ENCODE data around the gene CREBRF.
"Not testable (repeated sequence)": the region's sequence is repeated elsewhere in the genome, so short reads cannot be mapped to it uniquely, and the experiment has no call there.

Gene CREBRF

GRCh38 chr5:173154619-173155018 lies 98.5 kb downstream of the CREBRF start:
- not testable (repeated sequence) for DNase-seq (ENCODE audit: low read depth in 2 of 2)

DNA sequence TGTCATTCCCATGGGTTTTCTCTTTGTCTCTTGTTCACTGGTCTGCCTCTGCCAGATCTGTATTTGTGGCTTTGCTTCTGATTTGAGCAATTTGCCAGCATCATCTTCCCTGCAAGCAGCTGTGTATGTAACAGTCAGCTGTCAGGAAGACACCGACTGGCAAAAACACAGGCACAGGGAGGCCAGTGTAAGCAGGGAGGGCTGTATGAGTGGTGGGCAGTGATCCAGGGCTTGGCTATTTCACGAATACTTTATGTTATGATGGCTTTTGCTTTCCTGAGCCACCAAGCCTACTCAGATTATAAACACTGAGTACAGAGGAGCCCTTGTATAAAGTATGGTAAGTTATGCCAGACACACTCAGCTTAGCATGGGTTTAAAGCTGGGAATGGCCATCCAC lies 99.8 kb downstream of the CREBRF start:
- no peak for DNase-seq (ENCODE audit: low read depth in 2 of 2)

GRCh38 chr5:173158366-173158765 lies 102.2 kb downstream of the CREBRF start:
- no peak for DNase-seq (ENCODE audit: low read depth in 2 of 2)

GRCh38 chr5:173159256-173159655 lies 103.1 kb downstream of the CREBRF start:
- DNase-seq (ENCODE audit: low read depth in 2 of 2), result no peak

- no peak for DNase-seq (ENCODE audit: low read depth in 2 of 2)
Observed at GRCh38 chr5:173161148-173161547, 105.0 kb downstream of the CREBRF start.

GRCh38 chr5:173163219-173163618 lies 107.1 kb downstream of the CREBRF start:
- no peak for DNase-seq (ENCODE audit: low read depth in 2 of 2)

GRCh38 chr5:173165177-173166016 lies 109.2 kb downstream of the CREBRF start:
- DNase-seq (ENCODE audit: low read depth in 2 of 2), result no peak

DNA sequence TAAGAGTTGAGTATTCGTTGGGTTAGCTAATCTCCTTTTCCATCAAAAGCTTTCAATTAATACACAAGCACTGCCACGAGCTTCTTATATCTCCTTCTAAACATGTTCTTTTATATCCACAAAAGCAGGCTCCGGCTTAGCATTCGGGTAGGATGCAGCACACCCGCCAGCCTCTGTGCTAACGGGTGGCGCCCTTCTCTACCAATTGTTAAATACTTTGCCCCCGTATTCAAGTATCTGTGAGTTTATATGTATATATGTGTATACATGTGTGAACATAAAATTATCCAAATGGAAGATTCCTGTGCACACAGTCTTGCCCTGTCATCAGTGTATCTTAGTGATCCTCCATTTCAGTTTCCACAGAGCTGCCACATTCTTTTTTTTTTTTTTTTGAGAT lies 116.0 kb downstream of the CREBRF start:
- no peak for DNase-seq (ENCODE audit: low read depth in 2 of 2)

DNA sequence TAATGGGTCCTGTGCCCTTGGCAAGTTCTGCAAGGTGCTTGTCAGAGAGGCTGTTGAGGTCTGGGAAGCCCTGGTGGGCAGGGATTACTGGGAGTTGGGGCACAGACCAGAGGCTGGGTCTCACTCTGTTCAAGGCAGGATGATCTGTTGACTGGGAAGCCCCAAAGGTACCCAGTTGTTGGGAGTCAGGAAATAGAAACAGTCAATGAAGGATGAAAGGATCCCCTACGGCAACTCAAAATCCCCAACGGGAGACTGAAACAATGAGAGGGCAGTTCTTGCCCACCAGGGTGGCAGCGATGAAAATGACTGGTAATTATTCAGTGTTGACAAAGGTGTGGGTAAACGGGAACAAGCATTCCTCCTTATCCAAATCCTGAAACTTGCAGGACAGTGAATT lies 119.4 kb downstream of the CREBRF start:
- no peak for DNase-seq (ENCODE audit: low read depth in 2 of 2)

DNA sequence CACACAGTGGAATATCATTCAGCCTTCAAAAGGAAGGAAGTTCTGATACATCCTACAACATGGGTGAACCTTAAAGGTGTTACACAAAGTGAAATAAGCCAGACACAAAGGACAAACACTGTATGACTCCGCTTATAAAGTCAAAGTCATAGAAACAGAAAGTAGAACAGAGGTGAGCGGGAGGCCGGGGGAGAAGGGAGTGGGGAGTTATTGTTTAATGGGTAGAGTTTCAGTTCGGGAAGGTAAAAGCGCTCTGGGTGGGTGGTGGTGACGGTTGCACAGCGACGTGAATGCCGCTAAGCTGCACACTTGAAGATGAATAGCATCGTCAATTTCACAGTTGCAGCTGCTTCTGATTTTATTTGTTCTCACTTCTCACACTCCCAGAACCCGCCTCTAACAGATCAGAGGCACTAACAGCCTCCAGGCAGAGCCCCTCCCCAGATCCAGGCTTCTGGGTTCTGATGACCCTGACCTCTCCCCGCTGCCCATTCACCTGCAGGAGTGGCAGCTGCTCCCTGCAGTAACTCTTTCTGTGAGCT lies 122.3 kb downstream of the CREBRF start:
- no peak for DNase-seq (ENCODE audit: low read depth in 2 of 2)

- DNase-seq (ENCODE audit: low read depth in 2 of 2), result no peak
Observed at GRCh38 chr5:173180331-173180730, 124.2 kb downstream of the CREBRF start.

- no peak for DNase-seq (ENCODE audit: low read depth in 2 of 2)
Observed at GRCh38 chr5:173187054-173187743, 131.0 kb downstream of the CREBRF start.

GRCh38 chr5:173188280-173188679 lies 132.1 kb downstream of the CREBRF start:
- DNase-seq (ENCODE audit: low read depth in 2 of 2), result no peak

Data from activated CD8-positive, alpha-beta memory T cell treated with anti-CD3 and anti-CD28 coated beads for 4 hours (primary cell).